GM21825 (cell line): ENCODE data around the gene KLHL2.
"Not testable (repeated sequence)": the region's sequence is repeated elsewhere in the genome, so short reads cannot be mapped to it uniquely, and the experiment has no call there.

Experiments
- ATAC-seq: cut with Tn5 transposase; IDR thresholded peaks from one replicate; pipeline ENCODE4 v1.9.1; 2021; ENCODE audit warnings: mild to moderate bottlenecking, moderate library complexity; ENCODE audit not compliant: unreplicated experiment

Gene KLHL2, protein sequence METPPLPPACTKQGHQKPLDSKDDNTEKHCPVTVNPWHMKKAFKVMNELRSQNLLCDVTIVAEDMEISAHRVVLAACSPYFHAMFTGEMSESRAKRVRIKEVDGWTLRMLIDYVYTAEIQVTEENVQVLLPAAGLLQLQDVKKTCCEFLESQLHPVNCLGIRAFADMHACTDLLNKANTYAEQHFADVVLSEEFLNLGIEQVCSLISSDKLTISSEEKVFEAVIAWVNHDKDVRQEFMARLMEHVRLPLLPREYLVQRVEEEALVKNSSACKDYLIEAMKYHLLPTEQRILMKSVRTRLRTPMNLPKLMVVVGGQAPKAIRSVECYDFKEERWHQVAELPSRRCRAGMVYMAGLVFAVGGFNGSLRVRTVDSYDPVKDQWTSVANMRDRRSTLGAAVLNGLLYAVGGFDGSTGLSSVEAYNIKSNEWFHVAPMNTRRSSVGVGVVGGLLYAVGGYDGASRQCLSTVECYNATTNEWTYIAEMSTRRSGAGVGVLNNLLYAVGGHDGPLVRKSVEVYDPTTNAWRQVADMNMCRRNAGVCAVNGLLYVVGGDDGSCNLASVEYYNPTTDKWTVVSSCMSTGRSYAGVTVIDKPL

GRCh38 chr4:165207431-165208220 is at the start of gene KLHL2:
TSS of gene KLHL2 (plus strand) at chr4:165207561. CDS start at chr4:165207877, 316 bp downstream.
- peak; percentile 90 for ATAC-seq

DNA sequence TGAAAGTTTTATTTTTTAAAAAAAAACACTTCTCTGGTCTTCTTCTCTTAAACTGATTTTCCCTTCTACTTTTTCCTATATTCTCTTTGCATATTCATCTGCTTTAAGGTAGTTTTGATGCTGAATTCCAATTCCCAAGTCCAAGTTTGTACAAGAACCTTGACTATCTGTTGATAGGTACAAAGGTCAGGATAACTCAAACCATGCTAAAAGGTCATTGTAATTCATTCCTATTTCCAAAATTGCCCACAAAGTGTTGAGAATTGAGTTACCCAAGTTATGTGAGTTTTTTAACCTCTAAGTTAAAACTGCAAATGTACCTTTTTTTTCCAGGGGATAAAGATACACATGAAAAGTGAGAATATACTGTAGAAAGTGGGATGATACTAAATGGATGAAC is 48.6 kb upstream of the KLHL2 start:
- no peak for ATAC-seq

GRCh38 chr4:165164257-165164656 is 43.1 kb upstream of the KLHL2 start:
- no peak for ATAC-seq

DNA sequence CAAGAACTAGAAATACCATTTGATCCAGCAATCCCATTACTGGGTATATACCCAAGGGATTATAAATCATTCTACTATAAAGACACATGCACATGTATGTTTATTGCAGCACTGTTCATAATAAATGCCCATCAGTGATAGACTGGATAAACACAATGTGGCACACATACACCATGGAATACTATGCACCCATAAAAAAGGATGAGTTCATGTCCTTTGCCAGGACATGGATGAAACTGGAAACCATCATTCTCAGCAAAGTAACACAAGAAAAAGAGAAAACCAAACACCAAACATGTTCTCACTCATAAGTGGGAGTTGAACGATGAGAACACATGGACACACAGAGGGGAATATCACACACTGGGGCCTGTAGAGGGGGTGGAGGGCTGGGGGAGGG is 40.5 kb upstream of the KLHL2 start:
- not testable (repeated sequence) for ATAC-seq

DNA sequence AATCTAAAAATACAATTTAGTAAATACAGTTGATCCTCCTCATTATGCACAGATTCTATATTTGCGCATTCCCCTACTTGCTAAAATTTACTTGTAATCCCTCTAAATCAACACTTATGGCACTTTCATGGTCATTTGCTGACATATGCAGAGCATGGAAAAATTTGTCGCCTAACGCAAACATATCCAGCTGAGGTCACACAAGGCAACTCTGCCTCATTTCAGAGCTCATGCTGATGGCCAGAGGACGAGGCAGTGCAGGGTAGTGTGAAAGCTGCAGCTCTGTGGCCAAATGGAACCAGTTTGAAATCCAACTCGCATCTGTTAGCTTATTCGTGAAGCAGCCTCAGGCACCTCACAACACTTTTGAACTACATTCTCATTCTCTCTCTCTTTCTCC is 39.7 kb upstream of the KLHL2 start:
- ATAC-seq: no peak

DNA sequence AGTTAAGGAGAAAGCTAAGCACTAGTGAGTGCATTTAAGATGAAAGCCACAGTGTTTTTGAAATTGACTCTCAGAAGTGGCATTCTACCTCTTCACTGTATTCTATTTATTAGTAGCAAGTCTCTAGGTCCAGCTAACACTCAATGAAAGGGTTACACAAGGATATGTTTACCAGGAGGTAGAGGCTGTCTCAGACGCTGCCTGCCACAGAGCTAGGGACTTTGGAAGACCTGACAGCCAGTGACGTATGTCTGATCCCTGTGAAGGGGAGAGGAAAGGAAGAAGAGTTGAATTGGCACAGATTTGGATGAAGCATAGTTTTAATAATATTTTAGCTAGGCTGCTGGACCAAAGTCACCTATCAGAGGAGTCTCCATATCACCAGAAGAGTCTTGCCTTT is 36.5 kb upstream of the KLHL2 start:
- ATAC-seq: no peak

DNA sequence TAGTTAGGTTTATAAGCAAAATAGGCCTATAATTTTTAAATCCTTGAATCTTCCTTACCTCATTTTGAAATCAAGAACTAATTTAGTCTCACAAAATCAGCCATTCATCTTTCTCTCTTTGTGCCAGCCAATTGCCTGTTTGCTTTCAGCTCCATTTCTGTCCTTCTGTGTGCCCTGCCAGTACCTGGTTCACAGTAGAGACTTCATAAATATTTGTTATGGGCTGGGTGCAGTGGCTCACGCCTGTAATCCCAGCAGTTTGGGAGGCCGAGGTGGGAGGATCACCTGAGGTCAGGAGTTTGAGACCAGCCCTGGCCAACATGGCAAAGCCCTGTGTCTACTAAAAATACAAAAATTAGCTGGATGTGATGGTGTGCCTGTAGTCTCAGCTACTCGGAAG is 31.9 kb upstream of the KLHL2 start:
- ATAC-seq: not testable (repeated sequence)

- ATAC-seq: no peak
Observed at GRCh38 chr4:165175879-165176278, 31.5 kb upstream of the KLHL2 start.

DNA sequence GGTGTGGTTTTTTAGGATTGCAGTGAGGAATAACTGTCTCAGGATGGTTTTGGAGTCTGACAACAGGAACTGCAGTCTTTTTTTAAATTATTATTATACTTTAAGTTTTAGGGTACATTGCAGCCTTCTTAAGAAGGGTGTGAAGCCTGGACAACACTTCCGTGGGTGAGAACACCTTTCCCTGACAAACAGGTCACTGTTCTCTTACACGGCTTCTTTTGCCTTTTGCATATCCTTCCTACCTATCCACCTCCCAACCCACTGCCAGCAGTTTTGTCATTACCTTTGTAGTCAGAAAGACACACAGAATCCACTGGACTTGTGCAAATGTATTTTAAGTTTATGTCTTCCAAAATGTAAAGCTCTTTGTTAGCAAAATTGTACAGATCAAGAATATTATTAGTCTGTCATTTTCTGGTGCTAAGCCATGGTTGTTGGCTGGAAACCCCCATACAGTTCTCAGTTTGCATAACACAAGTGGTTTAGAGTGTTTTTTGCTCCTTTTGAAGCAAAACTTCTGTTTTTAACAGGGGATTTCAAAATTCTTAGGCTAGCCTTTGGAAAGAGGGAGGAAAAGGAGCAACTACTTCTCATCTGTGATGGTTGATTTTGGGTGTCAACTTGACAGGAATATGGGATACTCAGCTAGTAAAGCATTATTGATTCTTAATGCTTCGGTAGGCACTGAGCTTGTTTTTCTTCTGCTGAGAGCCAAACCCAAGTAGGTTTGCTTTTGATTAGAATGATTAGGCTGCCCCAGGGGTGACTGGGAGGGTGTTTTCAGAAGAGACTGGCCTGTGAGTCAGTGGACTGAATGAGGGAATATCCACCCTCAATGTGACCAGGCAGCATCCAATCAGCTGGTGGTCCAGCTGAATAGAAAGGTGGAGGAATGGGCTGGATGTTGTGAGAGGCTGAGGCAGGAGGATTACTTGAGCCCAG is 29.4 kb upstream of the KLHL2 start:
- ATAC-seq: peak; percentile 69

DNA sequence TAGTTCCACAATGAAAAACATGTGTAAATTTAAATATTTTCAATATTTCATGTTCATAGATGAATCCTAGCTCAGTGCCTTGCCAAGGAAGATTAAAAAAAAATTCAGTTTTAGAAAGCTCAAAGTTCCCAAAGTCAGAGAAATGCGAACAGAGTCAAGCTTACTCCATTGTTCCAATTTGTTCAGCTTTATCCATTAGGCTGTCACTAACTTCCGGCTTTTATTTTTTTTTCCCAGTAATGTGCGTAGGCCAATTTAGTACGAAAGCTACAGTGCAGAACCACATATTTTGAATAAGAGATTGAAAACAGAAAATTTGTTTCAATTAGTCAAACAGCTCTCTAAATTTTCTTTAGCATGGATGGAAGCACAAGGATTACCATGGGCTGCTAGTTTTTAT is 23.1 kb upstream of the KLHL2 start:
- ATAC-seq: no peak

GRCh38 chr4:165184998-165185397 is 22.4 kb upstream of the KLHL2 start:
- ATAC-seq: not testable (repeated sequence)

- ATAC-seq: no peak
Observed at GRCh38 chr4:165185448-165185847, 21.9 kb upstream of the KLHL2 start.

DNA sequence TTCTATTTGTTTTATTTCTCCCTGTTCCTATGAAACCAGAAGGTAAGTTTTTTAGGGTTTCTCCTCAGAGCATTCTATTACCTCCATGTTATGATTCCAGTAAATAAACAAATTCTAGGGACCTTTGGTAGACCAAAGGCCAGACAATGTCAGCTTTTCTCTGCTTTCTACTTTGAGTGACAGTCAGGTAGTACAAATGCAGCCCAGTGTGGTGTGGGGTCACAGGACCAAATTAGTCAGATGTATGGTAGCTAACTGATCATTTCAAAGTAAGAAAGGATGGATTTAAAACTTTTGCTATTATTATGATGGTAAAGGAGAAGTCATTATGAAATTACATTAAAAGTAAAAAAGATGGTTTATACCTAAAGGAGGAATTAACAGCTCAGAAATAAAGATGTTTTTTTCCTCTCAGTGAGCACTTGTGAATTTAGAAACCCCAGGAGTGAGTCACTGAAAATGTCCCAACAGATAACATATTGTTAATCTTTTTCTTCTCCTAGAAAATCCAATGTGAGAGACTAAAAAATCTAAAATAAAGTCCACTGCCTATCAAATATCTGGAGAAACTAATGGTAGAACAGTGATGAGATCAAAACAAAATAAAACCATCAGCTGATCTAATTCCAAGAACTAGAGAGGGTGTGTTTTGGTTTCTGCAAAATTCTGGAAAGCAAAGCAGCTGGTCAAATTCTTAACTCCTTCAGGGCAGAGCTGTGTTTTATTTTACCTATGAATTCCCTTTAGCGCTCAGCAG is 16.6 kb upstream of the KLHL2 start:
- ATAC-seq: no peak

GRCh38 chr4:165191348-165191656 is 16.1 kb upstream of the KLHL2 start:
- no peak for ATAC-seq

DNA sequence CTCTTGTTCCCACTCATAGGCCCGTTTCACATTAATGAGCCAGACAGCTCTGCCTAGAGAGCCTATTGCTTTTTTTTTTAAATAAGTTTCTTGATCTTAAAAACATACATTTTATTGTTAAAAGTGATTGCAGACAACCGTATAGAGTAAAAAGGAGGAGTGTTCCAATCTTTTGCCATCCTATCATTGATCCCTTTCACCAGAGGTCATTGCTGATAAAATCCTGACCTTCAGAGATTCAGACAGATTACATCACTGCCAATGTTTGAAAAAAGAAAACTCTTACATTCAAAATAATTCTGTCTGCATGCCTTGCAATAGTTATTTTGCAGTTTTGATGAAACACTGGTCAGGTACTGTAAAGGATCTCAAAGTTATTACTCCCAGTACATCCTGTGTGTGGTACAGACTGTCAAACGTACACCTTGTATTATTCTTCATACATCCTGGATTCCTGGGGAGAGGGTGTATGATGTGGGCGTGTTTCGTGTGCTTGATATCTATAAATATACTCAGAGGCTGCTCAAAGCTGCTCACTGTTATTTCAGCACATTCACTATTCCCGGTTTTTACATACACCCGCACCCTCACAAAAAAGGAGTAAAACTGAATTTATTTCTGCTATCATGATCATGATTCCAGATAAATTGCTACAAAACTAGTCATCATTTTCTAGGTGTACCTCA is 15.4 kb upstream of the KLHL2 start:
- ATAC-seq: no peak

GRCh38 chr4:165192500-165192898 is 14.9 kb upstream of the KLHL2 start:
- ATAC-seq: no peak

DNA sequence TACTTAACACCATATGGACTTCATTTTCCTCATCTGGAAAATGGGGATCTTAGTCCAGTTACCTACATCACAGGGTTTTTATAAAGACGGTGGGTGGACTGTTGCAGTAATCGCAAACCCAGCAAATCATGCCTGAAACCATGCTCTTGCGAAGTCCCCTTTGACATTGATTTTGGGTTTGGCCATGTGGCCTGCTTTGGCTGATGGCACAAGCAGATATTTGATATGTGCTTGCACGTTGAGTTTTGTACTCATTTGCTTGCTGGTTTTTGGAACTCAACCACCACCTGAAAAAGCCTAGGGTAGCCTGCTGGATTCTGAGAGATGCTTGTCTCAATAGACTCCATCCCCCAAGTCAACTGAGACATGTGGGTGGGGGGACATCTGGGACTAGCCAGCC is 14.4 kb upstream of the KLHL2 start:
- no peak for ATAC-seq

GRCh38 chr4:165194368-165194767 is 13.0 kb upstream of the KLHL2 start:
- no peak for ATAC-seq

- no peak for ATAC-seq
Observed at GRCh38 chr4:165198329-165198728, 9.0 kb upstream of the KLHL2 start.

DNA sequence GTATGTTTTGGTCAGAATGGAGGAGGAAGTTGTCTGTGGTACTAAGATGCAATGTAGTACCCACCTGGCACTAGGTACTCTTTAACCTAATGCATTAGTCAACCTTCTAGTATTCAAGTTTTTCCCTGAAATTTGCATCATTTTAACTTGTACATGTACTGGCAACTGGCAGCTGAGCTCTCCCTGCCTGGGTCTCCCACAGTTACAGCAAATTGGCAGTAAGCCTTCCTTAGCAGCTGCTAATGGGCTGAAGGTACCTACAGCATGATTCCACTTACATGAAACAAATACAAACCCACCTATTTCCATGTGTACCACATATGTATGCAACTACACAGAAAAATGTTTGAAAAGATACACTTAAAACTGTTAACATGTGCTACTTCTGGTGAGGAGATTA is 8.1 kb upstream of the KLHL2 start:
- ATAC-seq: no peak
